Brain pericyte (primary cell): ENCODE data around the gene LGALS4.
"Not testable (repeated sequence)": the region's sequence is repeated elsewhere in the genome, so short reads cannot be mapped to it uniquely, and the experiment has no call there.

Source experiments
- DNase-seq: peaks from one replicate; pipeline ENCODE4 v3.0.0-alpha.2; 2012; ENCODE audit warnings: low read depth, low spot score

The LGALS4 gene

DNA sequence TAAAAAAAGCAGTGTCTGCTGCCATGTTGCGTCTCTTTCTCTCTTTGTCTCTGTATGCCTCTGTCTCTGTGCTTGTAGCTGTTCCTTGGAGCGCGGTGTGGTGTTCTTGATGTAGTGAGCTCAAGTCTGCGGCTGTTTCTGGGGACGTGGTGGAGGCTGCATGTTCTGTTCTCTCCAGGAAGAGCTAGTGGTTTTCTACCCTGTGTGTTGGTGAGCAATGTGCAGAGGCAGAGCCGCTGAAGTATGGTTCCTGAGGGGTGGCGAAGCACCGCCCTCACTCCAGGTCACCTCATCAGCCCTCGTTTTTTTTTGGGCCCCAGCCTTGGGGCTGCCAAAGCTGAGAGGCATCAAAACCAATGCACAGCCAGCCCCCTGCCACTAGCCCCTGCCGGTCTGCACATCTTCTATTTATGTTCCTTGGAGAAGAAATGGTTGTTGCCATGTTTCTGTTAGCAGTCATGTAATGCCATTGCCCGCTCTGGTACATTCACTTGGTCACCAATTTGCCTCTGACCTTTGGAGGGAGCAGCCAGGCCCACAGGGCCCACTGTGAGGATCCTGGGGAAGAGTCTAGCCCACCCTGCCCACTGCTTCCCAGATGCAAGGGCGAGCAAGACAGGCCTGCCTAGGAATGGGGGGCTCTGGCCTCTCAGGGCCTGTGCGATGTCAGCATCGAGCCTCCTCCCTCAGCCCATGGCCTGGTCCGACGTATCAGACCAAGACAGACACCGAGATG is 29.9 kb upstream of the LGALS4 start:
- no peak for DNase-seq

DNA sequence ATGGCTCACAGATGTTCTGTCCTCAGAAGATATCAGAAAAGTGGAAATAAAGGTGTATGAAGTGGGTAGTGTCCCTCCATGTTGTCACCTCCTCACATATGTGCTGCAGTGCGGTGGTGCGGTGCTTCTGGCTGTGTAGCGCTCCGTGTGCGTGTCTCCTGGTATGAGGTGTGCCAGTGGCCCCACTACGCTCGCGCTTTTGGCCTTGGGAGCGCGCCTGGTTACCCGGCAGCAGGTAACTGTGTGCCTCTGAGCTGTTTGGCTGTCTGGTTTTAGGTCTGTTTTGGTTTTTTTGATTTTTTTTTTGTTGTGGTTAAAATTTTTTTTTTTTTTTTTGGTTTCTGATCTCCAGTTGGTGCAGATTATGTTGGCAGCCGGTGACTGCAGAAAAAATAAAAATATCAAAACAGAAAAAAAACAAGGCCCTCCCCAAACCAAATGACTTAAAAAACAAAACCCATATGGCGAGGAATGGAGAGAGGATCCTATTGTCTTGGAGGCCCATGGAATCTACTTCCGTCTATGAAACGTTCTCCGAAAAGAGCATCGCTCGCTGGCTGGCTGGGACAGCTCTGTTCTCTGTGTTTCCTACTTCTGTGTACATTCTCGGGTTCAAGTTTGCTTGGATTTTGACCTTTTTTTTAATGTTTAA is 29.2 kb upstream of the LGALS4 start:
- no peak for DNase-seq

DNA sequence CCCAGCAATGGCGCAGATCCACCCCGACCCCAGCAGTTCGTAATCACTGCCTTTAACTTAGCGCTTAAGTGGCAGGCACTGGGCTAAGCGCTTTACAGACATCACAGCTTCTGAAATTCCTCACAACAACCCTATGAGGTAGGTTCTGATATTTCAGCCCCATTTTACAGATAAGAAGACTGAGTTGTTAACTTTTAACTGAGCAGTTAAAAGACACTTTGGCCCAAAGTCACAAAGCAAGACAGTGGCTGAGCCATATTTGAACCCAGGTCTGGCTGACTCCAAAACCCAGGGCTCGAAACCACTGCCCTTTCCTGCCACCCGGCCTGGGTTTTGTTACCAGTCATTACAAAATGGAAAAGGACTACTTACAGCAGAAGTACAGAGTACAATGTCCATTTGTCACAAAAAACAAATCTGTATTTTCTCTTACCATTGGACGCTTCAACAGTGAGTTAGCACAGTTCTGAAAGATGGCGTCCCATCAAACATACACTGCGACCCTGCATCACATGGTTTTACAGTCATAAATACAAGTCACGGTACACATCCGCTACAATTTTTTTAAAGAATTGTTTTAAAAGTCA is 28.5 kb upstream of the LGALS4 start:
- no peak for DNase-seq

DNA sequence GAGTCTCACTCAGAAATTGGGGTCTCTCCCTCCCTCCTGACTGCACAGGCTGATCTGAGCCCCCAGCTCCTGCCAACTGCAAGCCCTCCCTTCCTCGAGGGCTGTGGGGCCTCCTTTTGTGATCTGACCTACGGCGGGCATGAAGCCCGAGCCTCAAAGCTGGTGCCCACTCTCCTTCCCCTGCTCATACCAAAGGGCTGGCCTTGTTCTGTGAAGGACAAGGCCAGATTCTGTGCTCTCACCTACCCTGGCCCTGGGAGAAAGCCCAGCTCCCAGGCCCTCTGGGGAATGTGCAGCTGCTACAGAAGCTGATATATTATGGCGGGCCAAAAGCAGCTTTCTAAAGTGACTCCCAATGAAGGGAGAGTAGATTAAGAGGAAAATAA is 27.8 kb upstream of the LGALS4 start:
- no peak for DNase-seq

DNA sequence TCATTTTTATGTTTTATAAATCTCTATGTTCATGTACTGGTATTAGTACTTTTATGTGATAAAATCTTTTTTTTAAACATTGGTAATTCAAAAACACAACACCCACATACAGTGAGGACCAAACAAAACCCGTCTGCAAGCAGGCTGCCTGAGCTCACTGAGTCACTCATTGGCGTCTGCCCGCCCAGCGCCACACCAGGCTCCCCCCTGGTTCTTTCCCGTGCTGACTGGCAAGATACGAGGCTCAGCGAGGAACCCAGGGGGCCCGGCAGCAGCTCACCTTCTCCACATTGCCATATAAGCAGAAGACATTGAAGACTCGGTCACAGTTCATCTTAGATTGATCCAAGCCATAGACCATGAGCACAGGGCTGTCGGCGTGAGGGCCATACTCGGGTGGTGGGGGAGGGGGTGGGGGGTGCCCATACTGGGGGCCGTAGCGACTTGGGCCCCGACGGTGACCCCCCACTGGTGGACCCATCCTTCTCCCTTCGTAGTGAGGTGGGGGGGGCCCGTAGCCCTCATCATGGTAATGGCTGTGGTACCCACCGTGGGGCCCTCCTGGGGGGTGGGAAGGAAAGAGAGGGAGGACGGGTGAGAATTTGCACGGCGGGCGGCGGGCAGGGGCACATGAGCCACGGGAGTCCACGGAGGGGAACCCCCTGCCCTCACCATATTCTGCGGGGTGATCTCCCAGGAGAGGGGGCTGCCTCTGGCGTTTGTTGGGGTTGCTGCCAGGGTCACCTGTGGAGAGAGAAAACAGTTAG is 27.3 kb upstream of the LGALS4 start:
- no peak for DNase-seq

DNA sequence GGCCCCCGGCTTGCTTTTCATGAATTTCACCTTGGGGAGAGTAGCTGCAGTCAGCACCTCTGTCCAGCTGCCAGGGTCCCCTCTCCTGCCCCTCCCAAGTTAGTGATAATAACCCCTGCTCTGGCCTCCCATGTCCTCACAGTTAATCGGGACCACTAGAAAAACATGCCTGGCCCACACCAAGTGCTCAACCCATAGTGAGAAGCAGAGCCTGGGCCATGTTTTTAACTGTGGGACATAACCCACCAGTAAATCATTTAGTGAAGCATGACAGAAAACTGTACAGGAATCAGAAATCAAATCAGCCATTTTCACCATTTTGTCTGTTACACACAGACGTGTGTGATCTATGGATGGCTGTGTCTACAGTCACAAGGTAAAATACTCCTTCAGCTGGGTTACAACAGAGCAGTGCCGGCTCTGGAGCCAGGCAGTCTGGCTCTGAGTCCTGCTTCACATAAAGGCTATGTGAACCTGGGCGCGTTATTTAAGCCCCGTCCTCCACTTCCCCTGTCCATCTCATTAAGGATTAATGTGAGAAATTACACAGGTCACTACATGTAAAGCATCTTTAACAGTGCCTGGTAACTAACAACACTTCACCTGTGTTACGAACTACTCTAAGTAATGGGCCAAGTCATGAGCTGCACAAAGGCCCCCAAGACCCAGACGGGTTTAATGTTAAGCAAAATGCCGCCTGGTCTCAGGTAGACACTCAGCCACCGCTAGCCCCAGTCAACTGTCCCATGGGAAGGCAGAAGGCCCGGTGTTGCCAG is 26.4 kb upstream of the LGALS4 start:
- DNase-seq = no peak

- no peak for DNase-seq
Measured at GRCh38 chr19:38838208-38838985, 25.7 kb upstream of the LGALS4 start.

- DNase-seq = no peak
Measured at GRCh38 chr19:38837656-38838121, 24.9 kb upstream of the LGALS4 start.

DNA sequence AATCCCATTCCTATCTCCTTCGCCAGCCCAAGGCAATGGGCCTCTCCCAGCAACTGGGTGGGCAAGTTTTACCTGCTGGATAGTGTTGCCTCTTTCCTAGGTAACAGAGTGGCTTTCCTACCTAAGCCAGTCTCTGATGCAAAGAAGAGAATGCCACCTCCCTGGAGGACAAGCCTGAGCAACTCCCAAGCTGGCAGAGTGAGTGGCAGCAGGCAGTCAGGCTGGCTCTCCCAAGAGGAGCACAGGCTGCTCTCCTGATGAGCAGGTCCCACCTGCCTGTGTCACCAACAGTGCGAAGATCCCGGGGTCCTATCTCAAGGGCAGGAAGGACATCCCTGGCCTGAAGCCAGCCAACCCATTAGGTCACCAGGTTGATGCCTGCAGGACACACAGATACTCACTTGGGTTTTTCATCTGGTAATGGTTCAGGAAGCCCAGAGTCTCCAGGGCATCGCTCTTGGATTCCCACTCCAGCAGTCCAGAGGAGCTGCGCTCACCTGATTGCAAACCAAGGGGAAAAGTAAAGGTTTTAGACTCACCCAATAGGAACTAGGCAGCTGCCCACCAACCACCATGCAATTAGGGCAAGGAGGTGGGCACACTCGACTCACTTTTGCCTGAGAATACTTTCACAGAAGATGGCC is 24.4 kb upstream of the LGALS4 start:
- no peak for DNase-seq

DNA sequence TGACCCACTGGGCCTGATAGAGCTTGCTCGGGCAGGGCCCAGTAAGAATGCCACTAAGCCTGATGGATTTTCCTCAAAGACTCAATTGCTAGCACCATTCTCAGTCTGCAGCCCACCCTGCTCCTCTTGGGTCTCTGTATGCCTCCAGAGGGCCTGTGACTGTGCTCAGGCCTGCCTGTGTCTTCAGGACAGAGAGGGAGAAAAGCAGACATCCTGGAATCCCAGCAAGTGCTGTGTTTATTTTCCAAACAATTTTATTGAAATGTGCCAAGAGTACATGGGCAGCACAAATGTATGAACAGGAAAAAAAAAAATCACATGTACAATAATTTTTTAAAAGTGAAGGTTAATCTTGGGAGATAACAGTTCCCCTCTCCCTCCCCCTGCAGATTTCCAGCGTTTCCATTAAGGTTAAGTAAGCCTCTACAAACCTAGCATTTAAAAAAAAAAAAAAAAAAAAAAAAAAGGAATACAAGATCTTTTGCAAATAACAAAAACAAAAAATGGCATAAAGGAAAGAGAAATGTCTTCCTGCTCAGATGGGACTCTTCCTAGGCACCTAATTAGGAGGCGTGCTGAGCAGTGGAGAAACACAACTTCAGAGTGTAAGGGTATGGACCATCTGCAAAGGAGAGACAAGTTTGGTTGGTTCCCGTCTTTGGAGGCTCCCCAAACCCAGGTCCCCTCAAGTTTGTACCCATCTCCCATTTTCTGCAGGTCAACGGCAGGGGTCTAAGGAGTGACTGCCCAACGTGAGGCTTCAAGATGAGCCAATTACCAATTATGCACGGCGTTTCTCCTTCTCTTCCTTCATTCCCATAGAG is 23.6 kb upstream of the LGALS4 start:
- no peak for DNase-seq

GRCh38 chr19:38834590-38834989 is 21.8 kb upstream of the LGALS4 start:
- DNase-seq = no peak

GRCh38 chr19:38834104-38834490 is 21.4 kb upstream of the LGALS4 start:
- no peak for DNase-seq

DNA sequence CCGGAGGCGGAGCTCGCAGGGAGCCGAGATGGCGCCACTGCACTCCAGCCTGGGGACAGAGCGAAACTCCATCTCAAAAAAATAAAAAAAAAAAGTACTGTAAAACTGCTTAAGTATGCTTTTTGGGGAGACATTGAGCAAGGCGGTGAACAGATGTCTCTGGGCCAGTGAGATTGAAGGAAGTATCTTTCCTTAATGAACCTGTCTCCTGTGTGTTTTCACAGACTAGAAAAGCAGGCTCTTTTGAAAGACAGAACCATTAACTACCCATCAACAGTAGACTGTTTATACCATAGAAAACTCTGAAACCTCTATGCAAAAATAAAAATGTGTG is 20.3 kb upstream of the LGALS4 start:
- no peak for DNase-seq

- DNase-seq = peak; percentile 43
Measured at GRCh38 chr19:38831142-38831605, 18.4 kb upstream of the LGALS4 start.

DNA sequence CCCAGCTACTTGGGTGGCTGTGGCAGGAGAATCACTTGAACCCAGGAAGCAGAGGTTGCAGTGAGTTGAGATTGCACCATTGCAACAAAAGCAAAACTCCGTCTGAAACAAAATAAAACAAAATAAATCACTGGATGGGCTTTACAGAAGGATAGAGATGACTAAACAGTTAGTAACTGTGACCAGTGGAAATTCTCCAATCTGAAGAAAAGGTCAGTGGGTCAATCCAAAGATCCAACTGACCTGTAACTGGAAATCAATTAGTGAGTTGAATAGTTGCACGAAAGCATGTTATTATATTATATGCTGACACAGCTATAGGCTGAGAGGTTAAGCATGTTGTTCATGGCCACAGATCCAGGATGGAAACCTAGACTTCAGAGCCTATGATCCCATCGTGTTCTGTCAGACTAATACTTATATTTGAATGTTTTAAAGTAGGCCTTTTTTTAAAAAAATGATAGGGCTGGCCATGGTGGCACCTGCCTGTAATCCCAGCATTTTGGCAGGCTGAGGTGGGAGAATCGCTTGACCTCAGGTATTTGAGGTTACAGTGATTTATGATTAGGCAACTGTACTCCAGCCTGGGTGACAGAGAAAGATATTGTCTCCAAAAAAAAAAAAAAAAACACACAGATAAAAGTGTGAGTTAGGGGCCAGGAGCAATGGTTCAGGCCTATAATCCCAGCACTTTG is 17.4 kb upstream of the LGALS4 start:
- DNase-seq = no peak

- not testable (repeated sequence) for DNase-seq
Measured at GRCh38 chr19:38829203-38829602, 16.5 kb upstream of the LGALS4 start.

- DNase-seq = no peak
Measured at GRCh38 chr19:38826856-38827551, 14.3 kb upstream of the LGALS4 start.

- not testable (repeated sequence) for DNase-seq
Measured at GRCh38 chr19:38825936-38826335, 13.2 kb upstream of the LGALS4 start.
